GM18951 (cell line): ENCODE measurements around the gene CELSR2.

Experiments
- POLR2A ChIP-seq: IDR thresholded peaks from 4 replicates; pipeline ENCODE4 v1.6.1; 2011; ENCODE audit warnings: mild to moderate bottlenecking; ENCODE audit not compliant: insufficient read length, insufficient read depth; ENCODE audit errors: extremely low read depth
- in situ Hi-C: fragments of 300-500 bp; cut with MboI; formaldehyde crosslinking; loops from one replicate; pipeline ENCODE4 v1.12.0; 2022; ENCODE audit warnings: low sequenced_read_pairs, mixed read lengths, inconsistent platforms; ENCODE audit not compliant: unreplicated experiment

Gene CELSR2

DNA sequence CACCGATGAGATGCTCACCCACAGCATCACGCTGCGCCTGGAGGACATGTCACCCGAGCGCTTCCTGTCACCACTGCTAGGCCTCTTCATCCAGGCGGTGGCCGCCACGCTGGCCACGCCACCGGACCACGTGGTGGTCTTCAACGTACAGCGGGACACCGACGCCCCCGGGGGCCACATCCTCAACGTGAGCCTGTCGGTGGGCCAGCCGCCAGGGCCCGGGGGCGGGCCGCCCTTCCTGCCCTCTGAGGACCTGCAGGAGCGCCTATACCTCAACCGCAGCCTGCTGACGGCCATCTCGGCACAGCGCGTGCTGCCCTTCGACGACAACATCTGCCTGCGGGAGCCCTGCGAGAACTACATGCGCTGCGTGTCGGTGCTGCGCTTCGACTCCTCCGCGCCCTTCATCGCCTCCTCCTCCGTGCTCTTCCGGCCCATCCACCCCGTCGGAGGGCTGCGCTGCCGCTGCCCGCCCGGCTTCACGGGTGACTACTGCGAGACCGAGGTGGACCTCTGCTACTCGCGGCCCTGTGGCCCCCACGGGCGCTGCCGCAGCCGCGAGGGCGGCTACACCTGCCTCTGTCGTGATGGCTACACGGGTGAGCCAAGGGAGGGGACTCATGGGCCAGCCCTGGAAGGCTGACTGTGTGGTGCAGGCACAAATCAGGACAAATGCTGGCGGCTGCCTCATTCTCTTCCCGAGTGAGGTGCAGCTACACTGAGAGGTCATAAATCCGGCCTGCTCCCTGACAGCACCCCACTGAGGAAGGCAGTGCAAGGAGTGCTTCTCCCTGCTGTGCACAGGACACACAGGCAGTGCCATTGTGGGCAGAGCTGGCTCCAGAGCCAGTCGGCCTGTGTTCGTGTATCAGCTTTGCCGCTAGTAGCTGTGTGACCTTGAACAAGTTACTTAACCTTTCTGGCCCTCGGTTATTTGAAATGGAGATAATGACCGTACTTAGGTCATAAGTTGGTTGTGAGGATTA, 9.4 kb downstream of the CELSR2 start:
- in situ Hi-C loops, result no loop called here
- TF ChIP-seq POLR2A, result no peak

DNA sequence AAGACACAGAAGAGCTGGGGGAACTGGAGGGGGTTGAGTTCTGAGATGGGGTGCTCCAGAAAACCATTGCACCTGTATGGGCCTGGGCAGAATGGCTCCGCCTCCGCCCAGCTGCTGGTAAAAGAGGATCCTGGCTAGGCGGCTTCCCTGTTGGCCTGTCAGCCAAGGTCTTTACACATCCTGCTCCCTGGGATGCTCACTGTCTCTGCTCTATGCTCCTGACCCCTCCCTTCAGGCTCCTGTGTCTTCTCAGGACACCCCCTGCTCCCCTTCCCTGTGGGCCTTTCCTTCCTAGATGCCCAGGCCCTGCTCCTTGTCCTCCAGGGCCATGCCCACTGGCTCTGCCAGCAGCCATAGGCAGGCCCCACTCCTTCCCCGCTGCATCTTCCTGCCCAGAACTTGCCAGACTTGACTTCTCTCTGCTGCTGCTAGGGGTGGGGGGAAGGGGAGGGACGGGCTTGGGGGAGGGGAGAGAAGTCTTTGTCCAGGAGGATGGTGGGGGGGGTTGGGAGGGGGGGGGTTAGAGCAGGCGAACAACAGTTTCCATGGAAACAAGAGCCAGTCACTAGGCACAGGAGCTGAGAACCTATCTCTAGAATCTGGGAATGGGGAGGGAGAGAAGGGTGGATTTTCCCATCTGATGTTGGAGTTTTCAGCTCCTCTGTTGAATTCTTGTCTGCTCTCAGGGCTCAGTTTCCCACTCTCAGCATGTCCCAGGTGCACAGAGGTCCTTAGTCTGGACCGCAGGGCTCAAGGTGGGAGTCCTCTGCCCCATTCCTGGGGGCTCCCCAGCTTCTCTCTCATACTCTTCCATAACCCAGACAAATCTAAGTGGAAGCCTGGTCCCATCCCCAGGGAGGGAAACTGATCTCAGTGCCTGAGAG, 10.6 kb downstream of the CELSR2 start:
- in situ Hi-C loops, result loop anchor here (10.0 kb wide), 1 partner anchor 275 kb away; the partner anchor contains the start of gene GPR61
- TF ChIP-seq POLR2A, result no peak

DNA sequence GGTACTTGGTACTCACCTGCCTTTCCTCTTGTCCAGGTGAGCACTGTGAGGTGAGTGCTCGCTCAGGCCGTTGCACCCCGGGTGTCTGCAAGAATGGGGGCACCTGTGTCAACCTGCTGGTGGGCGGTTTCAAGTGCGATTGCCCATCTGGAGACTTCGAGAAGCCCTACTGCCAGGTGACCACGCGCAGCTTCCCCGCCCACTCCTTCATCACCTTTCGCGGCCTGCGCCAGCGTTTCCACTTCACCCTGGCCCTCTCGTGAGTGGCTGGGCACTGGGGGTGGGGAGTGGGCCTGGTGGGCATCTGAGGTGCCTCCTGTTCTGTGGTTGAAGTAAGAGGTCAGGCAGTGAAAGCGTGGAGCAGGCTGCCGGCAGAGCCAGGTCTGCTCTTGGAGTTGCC, 11.7 kb downstream of the CELSR2 start:
- in situ Hi-C loops, result loop anchor here (10.0 kb wide), 1 partner anchor 274 kb away; the partner anchor contains the start of gene GPR61
- no peak for TF ChIP-seq POLR2A

DNA sequence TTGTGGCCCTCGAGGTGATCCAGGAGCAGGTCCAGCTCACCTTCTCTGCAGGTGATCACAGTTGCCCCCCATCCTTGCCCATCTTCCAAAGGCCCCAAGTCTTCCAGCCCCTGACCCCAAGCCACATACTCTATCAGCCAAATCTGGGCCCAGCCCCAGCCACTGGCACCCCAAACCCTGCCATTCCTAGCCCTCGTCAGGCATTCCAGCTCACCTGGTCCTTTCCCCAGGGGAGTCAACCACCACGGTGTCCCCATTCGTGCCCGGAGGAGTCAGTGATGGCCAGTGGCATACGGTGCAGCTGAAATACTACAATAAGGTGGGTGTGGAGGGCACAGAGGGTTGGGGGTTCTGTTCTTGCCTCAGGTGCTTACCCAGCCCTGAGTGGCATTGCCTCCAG, 12.2 kb downstream of the CELSR2 start:
- in situ Hi-C loops, result loop anchor here (10.0 kb wide), 1 partner anchor 273 kb away; the partner anchor contains the start of gene GPR61
- TF ChIP-seq POLR2A, result no peak

DNA sequence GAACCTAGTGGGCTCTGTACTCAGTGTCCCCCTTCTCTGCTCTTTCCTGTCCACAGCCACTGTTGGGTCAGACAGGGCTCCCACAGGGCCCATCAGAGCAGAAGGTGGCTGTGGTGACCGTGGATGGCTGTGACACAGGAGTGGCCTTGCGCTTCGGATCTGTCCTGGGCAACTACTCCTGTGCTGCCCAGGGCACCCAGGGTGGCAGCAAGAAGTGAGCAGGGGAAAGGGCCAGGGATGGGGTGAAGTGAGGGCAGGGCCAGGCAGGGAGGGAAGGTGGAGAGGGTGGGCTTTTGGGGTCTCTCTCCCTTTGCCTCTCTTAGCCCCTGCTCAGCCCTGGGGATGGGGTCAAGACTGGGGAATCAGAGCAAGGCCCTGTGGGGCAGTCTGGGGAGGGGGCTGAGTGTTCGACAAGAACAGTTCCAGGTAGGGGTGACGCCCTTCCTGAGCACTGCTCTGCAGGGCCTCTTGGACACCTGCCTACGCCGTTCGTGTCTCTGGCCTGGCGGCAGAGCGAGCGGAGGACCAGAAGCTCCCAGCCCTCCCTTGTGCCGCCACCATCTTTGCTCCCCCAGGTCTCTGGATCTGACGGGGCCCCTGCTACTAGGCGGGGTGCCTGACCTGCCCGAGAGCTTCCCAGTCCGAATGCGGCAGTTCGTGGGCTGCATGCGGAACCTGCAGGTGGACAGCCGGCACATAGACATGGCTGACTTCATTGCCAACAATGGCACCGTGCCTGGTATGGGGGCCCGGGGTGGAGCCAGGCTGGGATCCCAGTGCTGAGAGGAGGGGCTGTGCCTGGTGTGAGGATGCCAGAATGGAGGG, 13.1 kb downstream of the CELSR2 start:
- in situ Hi-C loops, result loop anchor here (10.0 kb wide), 1 partner anchor 272 kb away; the partner anchor contains the start of gene GPR61
- no peak for TF ChIP-seq POLR2A

DNA sequence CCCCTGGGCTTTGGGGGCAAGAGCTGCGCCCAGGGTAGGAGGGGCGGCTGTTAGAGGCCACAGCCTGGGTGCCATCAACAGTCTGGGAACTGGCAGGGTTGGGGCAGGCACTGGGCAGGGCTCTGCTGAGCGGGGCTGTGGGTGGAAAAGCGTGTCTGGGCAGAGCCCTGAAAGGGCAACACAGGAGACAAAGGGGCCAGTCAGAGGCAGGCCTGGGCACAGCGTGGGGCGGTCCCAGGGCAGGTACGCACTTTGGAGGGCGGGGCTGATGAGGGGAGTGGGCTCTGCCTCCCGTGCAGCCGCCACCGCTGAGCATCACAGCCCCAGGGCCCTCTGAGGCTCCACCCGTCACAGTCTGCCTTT, 13.9 kb downstream of the CELSR2 start:
- in situ Hi-C loops, result loop anchor here (10.0 kb wide), 1 partner anchor 272 kb away; the partner anchor contains the start of gene GPR61
- TF ChIP-seq POLR2A, result no peak

DNA sequence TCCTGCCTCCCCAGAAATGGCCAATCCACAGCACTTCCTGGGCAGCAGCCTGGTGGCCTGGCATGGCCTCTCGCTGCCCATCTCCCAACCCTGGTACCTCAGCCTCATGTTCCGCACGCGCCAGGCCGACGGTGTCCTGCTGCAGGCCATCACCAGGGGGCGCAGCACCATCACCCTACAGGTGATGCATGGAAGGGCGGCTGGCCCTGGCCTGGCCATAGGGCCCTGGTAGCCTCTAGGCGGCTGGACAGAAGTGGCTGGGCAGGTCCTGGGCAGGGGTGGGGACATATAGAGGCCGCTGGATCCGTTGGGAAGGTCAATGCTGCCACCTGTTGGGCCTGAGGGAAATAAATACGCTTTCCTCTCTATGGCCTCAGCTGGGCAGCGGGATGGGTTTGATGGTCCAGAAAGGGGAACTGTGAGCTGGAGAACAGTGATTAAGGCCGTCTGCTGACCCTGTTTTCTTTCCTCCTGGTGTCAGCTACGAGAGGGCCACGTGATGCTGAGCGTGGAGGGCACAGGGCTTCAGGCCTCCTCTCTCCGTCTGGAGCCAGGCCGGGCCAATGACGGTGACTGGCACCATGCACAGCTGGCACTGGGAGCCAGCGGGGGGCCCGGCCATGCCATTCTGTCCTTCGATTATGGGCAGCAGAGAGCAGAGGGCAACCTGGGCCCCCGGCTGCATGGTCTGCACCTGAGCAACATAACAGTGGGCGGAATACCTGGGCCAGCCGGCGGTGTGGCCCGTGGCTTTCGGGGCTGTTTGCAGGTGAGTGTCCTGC, 14.4 kb downstream of the CELSR2 start:
- in situ Hi-C loops, result loop anchor here (10.0 kb wide), 1 partner anchor 271 kb away; the partner anchor contains the start of gene GPR61
- no peak for TF ChIP-seq POLR2A

DNA sequence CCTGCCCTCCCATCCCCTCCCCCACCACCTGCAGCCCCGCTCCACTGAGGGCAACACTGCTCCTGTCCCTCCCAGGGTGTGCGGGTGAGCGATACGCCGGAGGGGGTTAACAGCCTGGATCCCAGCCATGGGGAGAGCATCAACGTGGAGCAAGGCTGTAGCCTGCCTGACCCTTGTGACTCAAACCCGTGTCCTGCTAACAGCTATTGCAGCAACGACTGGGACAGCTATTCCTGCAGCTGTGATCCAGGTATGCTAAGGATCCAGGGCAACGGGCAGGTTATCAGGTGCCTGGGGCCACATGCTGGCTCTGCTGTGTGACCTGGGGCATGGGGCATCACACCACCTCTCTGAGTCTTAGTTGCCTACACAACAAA, 15.0 kb downstream of the CELSR2 start:
- in situ Hi-C loops, result loop anchor here (10.0 kb wide), 1 partner anchor 270 kb away; the partner anchor contains the start of gene GPR61
- TF ChIP-seq POLR2A, result no peak

DNA sequence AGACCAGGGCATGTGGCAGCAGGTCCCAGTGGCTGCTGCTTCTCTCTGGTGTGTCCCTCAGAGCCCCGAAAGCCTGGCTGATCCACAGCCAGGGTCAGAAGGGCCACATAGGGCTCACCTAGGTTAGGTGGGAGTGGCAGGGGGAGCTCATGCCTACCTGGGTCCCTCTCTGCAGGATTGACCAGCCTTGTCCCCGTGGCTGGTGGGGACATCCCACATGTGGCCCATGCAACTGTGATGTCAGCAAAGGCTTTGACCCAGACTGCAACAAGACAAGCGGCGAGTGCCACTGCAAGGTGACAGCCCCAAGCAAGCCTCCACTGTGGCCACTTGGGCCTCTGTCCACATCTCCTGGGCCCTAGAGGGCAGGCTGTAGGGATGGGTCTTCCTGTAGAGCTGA, 15.7 kb downstream of the CELSR2 start:
- no peak for TF ChIP-seq POLR2A
- in situ Hi-C loops, result loop anchor here (10.0 kb wide), 1 partner anchor 270 kb away; the partner anchor contains the start of gene GPR61

DNA sequence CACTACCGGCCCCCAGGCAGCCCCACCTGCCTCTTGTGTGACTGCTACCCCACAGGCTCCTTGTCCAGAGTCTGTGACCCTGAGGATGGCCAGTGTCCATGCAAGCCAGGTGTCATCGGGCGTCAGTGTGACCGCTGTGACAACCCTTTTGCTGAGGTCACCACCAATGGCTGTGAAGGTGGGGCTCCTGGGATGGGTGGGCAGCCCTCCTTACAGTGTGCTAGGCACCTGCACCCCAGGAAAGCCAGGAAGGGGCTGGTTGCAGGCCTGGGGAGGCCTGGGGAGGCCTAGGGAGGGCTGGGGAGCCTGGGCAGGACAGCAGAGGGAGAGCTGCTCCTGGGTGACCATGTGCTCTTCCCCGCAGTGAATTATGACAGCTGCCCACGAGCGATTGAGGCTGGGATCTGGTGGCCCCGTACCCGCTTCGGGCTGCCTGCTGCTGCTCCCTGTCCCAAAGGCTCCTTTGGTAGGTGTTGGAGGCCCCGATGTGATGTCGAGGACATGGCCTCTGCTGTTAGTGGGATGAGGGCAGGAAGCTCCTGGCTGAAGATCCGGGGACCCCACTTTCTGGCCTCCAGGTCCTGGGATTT, 16.5 kb downstream of the CELSR2 start:
- in situ Hi-C loops, result loop anchor here (10.0 kb wide), 1 partner anchor 269 kb away; the partner anchor contains the start of gene GPR61
- TF ChIP-seq POLR2A, result no peak

DNA sequence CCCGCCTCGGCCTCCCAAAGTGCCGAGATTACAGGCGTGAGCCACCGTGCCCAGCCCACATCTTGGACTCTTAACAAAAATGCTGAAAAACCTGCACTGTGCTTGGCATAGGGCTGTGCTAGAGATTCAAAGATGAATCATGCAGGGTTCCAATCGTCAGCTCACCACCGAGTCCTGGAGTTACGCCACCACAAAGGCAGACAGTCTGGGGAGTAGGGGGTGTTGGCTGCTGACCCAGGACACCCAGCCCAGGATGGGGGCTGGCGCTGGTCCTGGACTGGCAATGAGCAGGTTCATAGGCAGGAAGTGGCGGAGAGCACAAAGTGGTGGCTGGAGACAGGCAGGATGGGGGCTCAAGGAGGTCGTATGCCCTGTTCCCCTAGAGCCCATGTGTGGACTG, 17.6 kb downstream of the CELSR2 start:
- TF ChIP-seq POLR2A, result no peak
- in situ Hi-C loops, result loop anchor here (10.0 kb wide), 1 partner anchor 268 kb away; the partner anchor contains the start of gene GPR61
